ENCODE data around the gene SAMD13.

DNA sequence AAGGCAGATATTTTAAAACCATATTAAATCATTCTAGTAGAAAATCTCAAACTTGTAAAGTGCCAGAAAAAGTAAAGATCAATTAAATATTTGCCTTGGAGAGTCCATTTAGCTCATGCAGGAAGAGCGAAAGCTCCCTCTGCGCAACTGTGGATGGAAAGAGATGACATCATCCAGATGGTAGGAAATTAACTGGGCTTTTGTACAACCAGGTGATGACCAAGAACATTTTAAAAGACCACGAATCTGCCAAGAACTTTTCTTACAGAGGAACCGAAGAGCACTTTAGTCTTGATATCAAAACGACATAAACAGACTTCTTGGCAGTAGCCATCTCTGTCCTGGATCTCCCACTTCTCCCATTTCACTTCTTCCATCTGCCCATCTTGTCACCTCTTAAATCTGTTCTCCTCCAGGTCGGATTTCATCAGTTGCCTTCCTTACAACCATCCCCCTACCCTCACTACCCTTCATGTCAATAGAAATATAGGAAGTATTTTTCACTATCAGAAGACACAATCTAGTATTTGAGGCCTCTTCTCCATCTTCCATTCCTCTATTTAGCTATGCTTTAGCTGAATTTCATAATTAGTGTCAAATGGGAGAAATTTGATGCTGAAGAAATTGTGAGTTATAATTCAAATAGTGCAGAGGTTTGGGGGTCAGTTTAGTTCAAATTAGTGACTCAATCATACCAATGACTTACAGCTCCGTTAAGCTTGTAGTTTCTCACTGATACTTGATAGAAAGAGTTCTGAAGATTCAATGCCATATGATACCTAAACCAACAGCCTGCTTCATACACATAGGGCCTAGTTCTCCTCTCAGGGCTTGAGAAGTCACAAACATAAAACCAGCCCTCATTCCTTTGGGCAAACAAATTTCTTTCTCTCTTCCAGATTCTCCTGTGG is 74.7 kb downstream of the SAMD13 start:
- TF ChIP-seq, protein P1, sequence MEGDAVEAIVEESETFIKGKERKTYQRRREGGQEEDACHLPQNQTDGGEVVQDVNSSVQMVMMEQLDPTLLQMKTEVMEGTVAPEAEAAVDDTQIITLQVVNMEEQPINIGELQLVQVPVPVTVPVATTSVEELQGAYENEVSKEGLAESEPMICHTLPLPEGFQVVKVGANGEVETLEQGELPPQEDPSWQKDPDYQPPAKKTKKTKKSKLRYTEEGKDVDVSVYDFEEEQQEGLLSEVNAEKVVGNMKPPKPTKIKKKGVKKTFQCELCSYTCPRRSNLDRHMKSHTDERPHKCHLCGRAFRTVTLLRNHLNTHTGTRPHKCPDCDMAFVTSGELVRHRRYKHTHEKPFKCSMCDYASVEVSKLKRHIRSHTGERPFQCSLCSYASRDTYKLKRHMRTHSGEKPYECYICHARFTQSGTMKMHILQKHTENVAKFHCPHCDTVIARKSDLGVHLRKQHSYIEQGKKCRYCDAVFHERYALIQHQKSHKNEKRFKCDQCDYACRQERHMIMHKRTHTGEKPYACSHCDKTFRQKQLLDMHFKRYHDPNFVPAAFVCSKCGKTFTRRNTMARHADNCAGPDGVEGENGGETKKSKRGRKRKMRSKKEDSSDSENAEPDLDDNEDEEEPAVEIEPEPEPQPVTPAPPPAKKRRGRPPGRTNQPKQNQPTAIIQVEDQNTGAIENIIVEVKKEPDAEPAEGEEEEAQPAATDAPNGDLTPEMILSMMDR (IDR thresholded peaks at IDR 0.05) = no peak
- no peak for TF ChIP-seq POLR2AphosphoS5 (IDR thresholded peaks at IDR 0.05)
